Cortex of kidney (tissue), 1 donor: ENCODE measurements around the gene ODAM.
"Not testable (repeated sequence)": the region's sequence is repeated elsewhere in the genome, so short reads cannot be mapped to it uniquely, and the experiment has no call there.

Experiments
- DNase-seq: peaks from one replicate; lab custom pipeline; 2025; lab: John Stamatoyannopoulos, UW

The ODAM gene

GRCh38 chr4:70221818-70222217 lies 26.3 kb downstream of the ODAM start:
- DNase-seq, result not testable (repeated sequence)

- DNase-seq, result no peak
Measured at GRCh38 chr4:70225824-70226223, 30.3 kb downstream of the ODAM start, which contains the start of gene FDCSP. TSS of gene FDCSP (plus strand) at chr4:70226124. CDS start at chr4:70231195, 5,071 bp downstream.

GRCh38 chr4:70236125-70236524 lies 40.6 kb downstream of the ODAM start:
- no peak for DNase-seq

- DNase-seq, result no peak
Measured at GRCh38 chr4:70239131-70239883, 43.8 kb downstream of the ODAM start.

GRCh38 chr4:70239884-70240591 lies 44.5 kb downstream of the ODAM start:
- no peak for DNase-seq

GRCh38 chr4:70242297-70242696 lies 46.8 kb downstream of the ODAM start, which contains the start of gene CSN3:
TSS of gene CSN3 (plus strand) at chr4:70242597. CDS start at chr4:70244820, 2,223 bp downstream.
- not testable (repeated sequence) for DNase-seq

GRCh38 chr4:70243091-70243490 lies 47.6 kb downstream of the ODAM start:
- no peak for DNase-seq

GRCh38 chr4:70251250-70251944 lies 55.9 kb downstream of the ODAM start:
- no peak for DNase-seq

GRCh38 chr4:70251945-70252277 lies 56.4 kb downstream of the ODAM start:
- DNase-seq, result no peak
